Trophoblast cell (in vitro differentiated cells and primary cell): ENCODE data around the gene RPS6KA1.

ENCODE experiments used
- DNase-seq, 2 donors: peaks; one replicate each; pipeline ENCODE4 v3.0.0-alpha.2; 2016
- H2AFZ ChIP-seq: 2 replicates; pipeline ENCODE4 v1.6.1; 2013; ENCODE audit warnings: low read length, moderate library complexity, mild to moderate bottlenecking; ENCODE audit not compliant: insufficient read depth, poor library complexity
- H2AK5ac ChIP-seq: 2 replicates; pipeline ENCODE4 v1.6.1; 2013; ENCODE audit warnings: mild to moderate bottlenecking, low read length
- H2BK120ac ChIP-seq: 2 replicates; pipeline ENCODE4 v1.6.1; 2013; ENCODE audit warnings: low read length, mild to moderate bottlenecking, moderate library complexity; ENCODE audit not compliant: insufficient read depth, poor library complexity
- H2BK12ac ChIP-seq: 2 replicates; pipeline ENCODE4 v1.6.1; 2013; ENCODE audit warnings: mild to moderate bottlenecking, low read length, moderate library complexity
- H2BK5ac ChIP-seq: 2 replicates; pipeline ENCODE4 v1.6.1; 2013; ENCODE audit warnings: low read length, low read depth, moderate library complexity, mild to moderate bottlenecking; ENCODE audit not compliant: poor library complexity
- H3K14ac ChIP-seq: 2 replicates; pipeline ENCODE4 v1.6.1; 2013; ENCODE audit warnings: mild to moderate bottlenecking, low read length
- H3K18ac ChIP-seq: 2 replicates; pipeline ENCODE4 v1.6.1; 2013; ENCODE audit warnings: mild to moderate bottlenecking, low read length
- H3K23ac ChIP-seq: 2 replicates; pipeline ENCODE4 v1.6.1; 2013; ENCODE audit warnings: low read length
- H3K27ac ChIP-seq: 2 replicates; pipeline ENCODE4 v1.5.1; 2013; ENCODE audit warnings: low read depth, mild to moderate bottlenecking, inconsistent platforms, low read length, moderate library complexity
- H3K27me3 ChIP-seq: 2 replicates; pipeline ENCODE4 v1.6.1; 2013; ENCODE audit warnings: inconsistent platforms, mild to moderate bottlenecking, low read length, moderate library complexity; ENCODE audit not compliant: insufficient read depth
- H3K36me3 ChIP-seq, 2 experiments: 1 replicate in 1 of 2; 2 replicates in 1 of 2; pipeline ENCODE4 v1.6.1; 2013; ENCODE audit warnings: low read length in 2 of 2, mild to moderate bottlenecking in 2 of 2, moderate library complexity in 1 of 2; ENCODE audit not compliant: insufficient read depth in 2 of 2, control insufficient read depth in 1 of 2
- H3K4ac ChIP-seq: 2 replicates; pipeline ENCODE4 v1.6.1; 2013; ENCODE audit warnings: low read depth, mild to moderate bottlenecking, low read length, moderate library complexity
- H3K4me1 ChIP-seq, 2 experiments: 1 replicate in 1 of 2; 2 replicates in 1 of 2; pipeline ENCODE4 v1.6.1; 2013; ENCODE audit warnings: low read length in 2 of 2, mild to moderate bottlenecking in 2 of 2, moderate library complexity in 1 of 2; ENCODE audit not compliant: insufficient read depth in 2 of 2, control insufficient read depth in 1 of 2
- H3K4me2 ChIP-seq: 2 replicates; pipeline ENCODE4 v1.6.1; 2013; ENCODE audit warnings: inconsistent platforms, mild to moderate bottlenecking, low read length, moderate library complexity
- H3K4me3 ChIP-seq: 2 replicates; pipeline ENCODE4 v1.5.1; 2013; ENCODE audit warnings: mild to moderate bottlenecking, low read depth, low read length, inconsistent platforms
- H3K79me1 ChIP-seq: one replicate; pipeline ENCODE4 v1.6.1; 2013; ENCODE audit warnings: low read length
- H3K79me2 ChIP-seq: 2 replicates; pipeline ENCODE4 v1.6.1; 2013; ENCODE audit warnings: low read length, mild to moderate bottlenecking; ENCODE audit not compliant: control insufficient read depth, insufficient read depth, poor library complexity
- H3K9ac ChIP-seq: 2 replicates; pipeline ENCODE4 v1.6.1; 2013; ENCODE audit warnings: mild to moderate bottlenecking, low read length
- H3K9me3 ChIP-seq: 2 replicates; pipeline ENCODE4 v1.6.1; 2013; ENCODE audit warnings: low read depth, mild to moderate bottlenecking, control low read depth, inconsistent platforms, low read length; ENCODE audit not compliant: insufficient read depth
- H4K12ac ChIP-seq: 2 replicates; pipeline ENCODE4 v1.6.1; 2013; ENCODE audit warnings: low read depth, mild to moderate bottlenecking, low read length, moderate library complexity
- H4K8ac ChIP-seq: 2 replicates; pipeline ENCODE4 v1.6.1; 2013; ENCODE audit warnings: low read depth, mild to moderate bottlenecking, low read length, moderate library complexity
- H4K91ac ChIP-seq: one replicate; pipeline ENCODE4 v1.6.1; 2013; ENCODE audit warnings: low read depth, mild to moderate bottlenecking, low read length, moderate library complexity
- WGBS: extraction: QIAGEN DNeasy Blood & Tissue Kit; methylation state at CpG from one replicate; pipeline ENCODE4 v1.1.7; 2013; ENCODE audit warnings: missing lambda C conversion rate; ENCODE audit not compliant: insufficient read length, insufficient coverage; ENCODE audit errors: extremely low coverage; 5-methylcytosine and 5-hydroxymethylcytosine counted together

RPS6KA1 gene

GRCh38 chr1:26575348-26575747, 45.8 kb downstream of the RPS6KA1 start:
- no peak overlapping the region for H2BK120ac ChIP-seq
- no peak overlapping the region for H2AFZ ChIP-seq
- H3K4me3 ChIP-seq, result no peak overlapping the region
- H3K36me3 ChIP-seq, result peaks cover 27 to 37% of the 10 kb centered on the region in 2 experiments
- no peak for DNase-seq
- H3K23ac ChIP-seq, result no peak overlapping the region
- H4K91ac ChIP-seq, result no peak overlapping the region
- H3K4me2 ChIP-seq, result no peak overlapping the region
- H3K18ac ChIP-seq, result no peak overlapping the region
- no peaks in the 10 kb centered on the region for H3K4me1 ChIP-seq
- no peak overlapping the region for H2BK5ac ChIP-seq
- no peak overlapping the region for H4K12ac ChIP-seq
- no peak overlapping the region for H3K9ac ChIP-seq
- no peak overlapping the region for H4K8ac ChIP-seq
- no peak overlapping the region for H3K14ac ChIP-seq
- H3K4ac ChIP-seq, result no peak overlapping the region
- no CpG with 5 or more reads among the region's 3 CpGs for WGBS
- peaks cover 5% of the 10 kb centered on the region for H3K9me3 ChIP-seq
- H2BK12ac ChIP-seq, result no peak overlapping the region
- no peak overlapping the region for H2AK5ac ChIP-seq
- H3K79me2 ChIP-seq, result no peaks in the 10 kb centered on the region
- no peak overlapping the region for H3K27ac ChIP-seq
- no peaks in the 10 kb centered on the region for H3K27me3 ChIP-seq
- H3K79me1 ChIP-seq, result no peaks in the 10 kb centered on the region

DNA sequence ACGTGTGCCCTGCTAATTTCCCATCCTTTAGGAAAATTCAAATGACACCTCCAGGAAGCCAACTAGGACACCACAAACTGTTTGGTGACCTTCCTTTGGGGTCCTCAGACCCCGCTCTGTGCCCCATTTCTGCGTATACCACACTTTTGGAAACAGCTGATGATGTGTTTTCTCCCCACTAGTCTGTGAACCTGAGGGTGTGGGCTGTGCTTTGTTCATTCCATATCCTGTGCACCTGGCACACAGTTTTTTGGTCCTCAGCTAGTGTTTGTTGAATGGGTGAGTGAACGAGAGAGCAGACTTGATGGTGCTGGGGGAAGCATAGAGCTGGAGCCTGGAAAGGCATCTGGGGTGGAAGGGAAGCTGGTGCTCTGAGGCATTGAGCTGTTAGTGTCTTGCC, 48.6 kb downstream of the RPS6KA1 start:
- no peak for DNase-seq
- Histone ChIP-seq H3K36me3 (peaks cover 12 to 16% of the 10 kb centered on the region in 2 experiments), H3K4me2 (no peak overlapping the region), H4K8ac (no peak overlapping the region), H3K4me3 (no peak overlapping the region), H2AFZ (no peak overlapping the region), H3K18ac (no peak overlapping the region), H2BK12ac (no peak overlapping the region), H3K14ac (no peak overlapping the region), H2BK120ac (no peak overlapping the region), H3K79me1 (no peaks in the 10 kb centered on the region), H4K12ac (no peak overlapping the region), H3K27me3 (no peaks in the 10 kb centered on the region), H3K9me3 (peaks cover 2% of the 10 kb centered on the region), H3K4ac (no peak overlapping the region), H3K79me2 (no peaks in the 10 kb centered on the region), H3K27ac (no peak overlapping the region), H4K91ac (no peak overlapping the region), H3K23ac (no peak overlapping the region), H2BK5ac (no peak overlapping the region), H3K4me1 (no peaks in the 10 kb centered on the region), H3K9ac (no peak overlapping the region), H2AK5ac (no peak overlapping the region)
- no CpG with 5 or more reads among the region's 4 CpGs for WGBS

DNA sequence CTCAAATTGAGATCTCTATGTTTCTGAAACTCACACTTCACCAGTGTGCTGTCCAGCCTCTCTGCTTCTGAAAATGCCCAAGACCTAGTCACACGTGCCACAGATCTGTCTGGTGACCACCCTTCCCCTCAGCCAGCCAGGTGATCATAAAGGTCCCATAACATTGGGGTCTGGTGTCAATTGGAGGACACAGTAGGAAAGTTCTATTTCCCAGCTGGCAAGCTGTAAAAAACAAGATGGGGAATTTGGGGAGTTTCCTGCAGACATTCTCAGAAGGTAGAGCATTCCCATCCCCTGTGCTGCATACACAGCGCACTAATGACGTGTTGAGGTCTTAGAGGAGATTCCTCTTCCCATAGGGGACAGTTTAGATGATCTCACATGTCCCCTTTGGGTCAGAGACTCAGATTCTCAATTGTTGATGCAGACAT, 50.1 kb downstream of the RPS6KA1 start:
- WGBS, result no CpG with 5 or more reads among the region's 3 CpGs
- Histone ChIP-seq H2BK120ac (no peak overlapping the region), H3K79me1 (no peaks in the 10 kb centered on the region), H3K27ac (no peak overlapping the region), H4K12ac (no peak overlapping the region), H2BK5ac (no peak overlapping the region), H2AK5ac (no peak overlapping the region), H3K79me2 (no peaks in the 10 kb centered on the region), H4K8ac (no peak overlapping the region), H2AFZ (no peak overlapping the region), H3K36me3 (peaks cover 0 to 4% of the 10 kb centered on the region in 2 experiments), H2BK12ac (no peak overlapping the region), H3K27me3 (no peaks in the 10 kb centered on the region), H3K4me2 (no peak overlapping the region), H3K14ac (no peak overlapping the region), H3K9me3 (no peaks in the 10 kb centered on the region), H4K91ac (no peak overlapping the region), H3K4ac (no peak overlapping the region), H3K9ac (no peak overlapping the region), H3K18ac (no peak overlapping the region), H3K4me1 (no peaks in the 10 kb centered on the region), H3K23ac (no peak overlapping the region), H3K4me3 (no peak overlapping the region)
- DNase-seq, result peak in 1 of 2 donors; percentile 33

DNA sequence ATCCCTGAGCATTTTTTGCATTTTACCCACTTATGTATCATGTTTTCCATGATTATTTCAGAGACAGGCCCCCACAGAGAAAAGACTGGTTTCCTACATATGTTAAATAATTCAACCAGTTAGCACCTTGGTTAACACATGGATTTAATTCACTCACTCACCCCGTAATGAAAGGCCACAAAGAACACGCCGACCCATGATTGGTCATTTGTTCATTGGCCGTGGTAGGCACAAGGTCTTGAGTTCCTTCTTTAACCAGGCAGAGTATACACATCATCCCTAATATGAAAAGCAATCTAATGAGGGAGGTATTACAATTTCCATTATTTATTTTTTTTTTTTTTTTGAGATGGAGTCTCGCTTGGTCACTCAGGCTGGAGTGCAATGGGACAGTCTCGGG, 50.6 kb downstream of the RPS6KA1 start:
- Histone ChIP-seq H4K8ac (no peak overlapping the region), H2AFZ (no peak overlapping the region), H3K23ac (no peak overlapping the region), H2BK5ac (no peak overlapping the region), H3K4ac (no peak overlapping the region), H3K36me3 (no peaks in the 10 kb centered on the region), H2BK12ac (no peak overlapping the region), H3K79me1 (no peaks in the 10 kb centered on the region), H3K9ac (no peak overlapping the region), H3K79me2 (no peaks in the 10 kb centered on the region), H2BK120ac (no peak overlapping the region), H2AK5ac (no peak overlapping the region), H3K18ac (no peak overlapping the region), H4K91ac (no peak overlapping the region), H3K27ac (no peak overlapping the region), H3K4me2 (no peak overlapping the region), H3K14ac (no peak overlapping the region), H3K4me3 (no peak overlapping the region), H4K12ac (no peak overlapping the region), H3K27me3 (no peaks in the 10 kb centered on the region), H3K9me3 (no peaks in the 10 kb centered on the region), H3K4me1 (no peaks in the 10 kb centered on the region)
- DNase-seq, result no peak
- no CpG with 5 or more reads among the region's 6 CpGs for WGBS
